Thyroid gland (tissue), 4 donors: ENCODE data around the gene KRTAP4-3.
"Not testable (repeated sequence)": the region's sequence is repeated elsewhere in the genome, so short reads cannot be mapped to it uniquely, and the experiment has no call there.

Source experiments
- CTCF ChIP-seq, 6 experiments: fragments of 200-600 bp in 3 of 6; fragments of 450-650 bp in 3 of 6; sonication (generic) in 3 of 6; IDR thresholded peaks; one replicate each; pipeline ENCODE4 v1.5.1; 2016 to 2019; ENCODE audit warnings: antibody characterized with exemption in 6 of 6, mild to moderate bottlenecking in 2 of 6, inconsistent platforms in 1 of 6, moderate library complexity in 1 of 6
- POLR2A ChIP-seq, 2 donors: fragments of 450-650 bp; IDR thresholded peaks; one replicate each; pipeline ENCODE4 v1.6.1; 2017; ENCODE audit warnings: antibody characterized with exemption in 2 of 2, mild to moderate bottlenecking in 2 of 2, moderate library complexity in 1 of 2

- TF ChIP-seq CTCF, POLR2A (IDR thresholded peaks at IDR 0.05): not testable (repeated sequence)
These were observed 44.6 kb downstream of the KRTAP4-3 start for GRCh38 chr17:41123292-41123990.
